Osteoblast (primary cell): ENCODE results near the gene DGKI. TPM values are rescaled to one million over a fixed set of nuclear protein-coding genes. Genes with fewer than 3 reads are reported as not detected.
A peak's percentile ranks its signal among the peaks of the same experiment; 100 is the strongest.

Experiments
- DNase-seq: peaks from one replicate; pipeline ENCODE4 v3.0.0; 2011; ENCODE audit warnings: low spot score, mixed read lengths; ENCODE audit not compliant: insufficient read length; ENCODE audit errors: missing footprints
- H2AFZ ChIP-seq: 2 replicates; pipeline ENCODE4 v1.6.0; 2011; ENCODE audit warnings: mild to moderate bottlenecking, low read length
- H3K27ac ChIP-seq: 2 replicates; pipeline ENCODE4 v1.5.1; 2011; ENCODE audit warnings: mild to moderate bottlenecking, low read depth, low read length, moderate library complexity
- H3K27me3 ChIP-seq: 2 replicates; pipeline ENCODE4 v1.6.0; 2012; ENCODE audit warnings: mild to moderate bottlenecking, control low read depth, inconsistent platforms, low read length, moderate library complexity; ENCODE audit not compliant: insufficient read depth
- H3K36me3 ChIP-seq: 2 replicates; pipeline ENCODE4 v1.5.1; 2011; ENCODE audit warnings: mild to moderate bottlenecking, low read length, control low read depth, moderate library complexity; ENCODE audit not compliant: insufficient read depth
- H3K4me1 ChIP-seq: 2 replicates; pipeline ENCODE4 v1.5.1; 2011; ENCODE audit warnings: mild to moderate bottlenecking, low read length, control low read depth, moderate library complexity; ENCODE audit not compliant: insufficient read depth
- H3K4me2 ChIP-seq: 2 replicates; pipeline ENCODE4 v1.6.0; 2011; ENCODE audit warnings: mild to moderate bottlenecking, low read length; ENCODE audit not compliant: insufficient read depth
- H3K4me3 ChIP-seq: fragments of 200-600 bp; sonication (generic); 3 replicates; pipeline ENCODE4 v1.5.1; 2012; ENCODE audit warnings: mild to moderate bottlenecking, low read length, inconsistent platforms; ENCODE audit not compliant: insufficient read depth
- H3K79me2 ChIP-seq: 2 replicates; pipeline ENCODE4 v1.6.0; 2012; ENCODE audit warnings: mild to moderate bottlenecking, low read length, control low read depth, inconsistent platforms; ENCODE audit not compliant: insufficient read depth
- H3K9me3 ChIP-seq: 2 replicates; pipeline ENCODE4 v1.5.1; 2011; ENCODE audit warnings: low read depth, low read length, control low read depth
- H4K20me1 ChIP-seq: 2 replicates; pipeline ENCODE4 v1.6.0; 2012; ENCODE audit warnings: mild to moderate bottlenecking, low read length, control low read depth; ENCODE audit not compliant: insufficient read depth
- CTCF ChIP-seq: IDR thresholded peaks from 2 replicates; pipeline ENCODE4 v1.5.1; 2011; ENCODE audit warnings: mild to moderate bottlenecking, low read depth, low read length, moderate library complexity; ENCODE audit errors: extremely low read depth
- total RNA-seq: library from RNA; depleted of rRNA; stranded (reverse); fragments of >200 nt; gene quantifications from 2 replicates; pipeline ENCODE4 v1.2.3, GENCODE V29; 2012

Gene DGKI
- total RNA-seq, 1 donor, result 19.2 TPM

GRCh38 chr7:137871170-137871915, 24.6 kb upstream of the DGKI start:
- Histone ChIP-seq H3K27ac (peak overlapping the region; percentile 18), H4K20me1 (no peaks in the 10 kb centered on the region), H3K4me3 (no peak overlapping the region), H3K4me1 (peaks cover 37% of the 10 kb centered on the region), H3K36me3 (peaks cover 59% of the 10 kb centered on the region), H3K4me2 (no peak overlapping the region), H3K79me2 (peaks cover 2% of the 10 kb centered on the region), H3K27me3 (no peaks in the 10 kb centered on the region), H3K9me3 (no peaks in the 10 kb centered on the region), H2AFZ (no peak overlapping the region)
- no peak for DNase-seq
- no peak for TF ChIP-seq CTCF

GRCh38 chr7:137870684-137871083, 23.9 kb upstream of the DGKI start:
- Histone ChIP-seq H3K36me3 (peaks cover 59% of the 10 kb centered on the region), H2AFZ (no peak overlapping the region), H4K20me1 (no peaks in the 10 kb centered on the region), H3K27ac (no peak overlapping the region), H3K27me3 (no peaks in the 10 kb centered on the region), H3K79me2 (peaks cover 2% of the 10 kb centered on the region), H3K4me1 (peaks cover 32% of the 10 kb centered on the region), H3K4me3 (no peak overlapping the region), H3K4me2 (no peak overlapping the region), H3K9me3 (no peaks in the 10 kb centered on the region)
- TF ChIP-seq CTCF, result no peak
- DNase-seq, result no peak

- TF ChIP-seq CTCF, result no peak
- Histone ChIP-seq H3K27me3 (no peaks in the 10 kb centered on the region), H2AFZ (no peak overlapping the region), H3K36me3 (peaks cover 60% of the 10 kb centered on the region), H3K4me1 (peaks cover 25% of the 10 kb centered on the region), H3K4me2 (no peak overlapping the region), H3K9me3 (no peaks in the 10 kb centered on the region), H3K4me3 (no peak overlapping the region), H3K27ac (no peak overlapping the region), H4K20me1 (no peaks in the 10 kb centered on the region), H3K79me2 (peaks cover 2% of the 10 kb centered on the region)
- DNase-seq, result no peak
These were observed 23.3 kb upstream of the DGKI start for GRCh38 chr7:137870078-137870477.

GRCh38 chr7:137869260-137869659, 22.5 kb upstream of the DGKI start:
- TF ChIP-seq CTCF, result no peak

More at GRCh38 chr7:137869260-137869659, 22.5 kb upstream of the DGKI start:
- peaks cover 67% of the 10 kb centered on the region for H3K36me3 ChIP-seq
- H3K79me2 ChIP-seq, result peaks cover 2% of the 10 kb centered on the region
- H2AFZ ChIP-seq, result no peak overlapping the region
- H4K20me1 ChIP-seq, result no peaks in the 10 kb centered on the region
- no peak overlapping the region for H3K4me3 ChIP-seq
- no peaks in the 10 kb centered on the region for H3K9me3 ChIP-seq
- no peak for DNase-seq
- H3K27me3 ChIP-seq, result no peaks in the 10 kb centered on the region
- peaks cover 17% of the 10 kb centered on the region for H3K4me1 ChIP-seq
- H3K27ac ChIP-seq, result no peak overlapping the region
- no peak overlapping the region for H3K4me2 ChIP-seq
